Renal cortical epithelial cell (primary cell): ENCODE measurements around the gene NFE2L3. TPM values are rescaled to one million over a fixed set of nuclear protein-coding genes. Genes with fewer than 3 reads are reported as not detected.
"Not testable (repeated sequence)": the region's sequence is repeated elsewhere in the genome, so short reads cannot be mapped to it uniquely, and the experiment has no call there.

Experiments used
- DNase-seq: peaks from one replicate; pipeline ENCODE4 v3.0.0-alpha.2; 2011; ENCODE audit warnings: low read depth
- total RNA-seq: library from RNA; depleted of rRNA; stranded (reverse); fragments of >200 nt; gene quantifications from 2 replicates; pipeline ENCODE4 v1.2.3, GENCODE V29; 2014

NFE2L3 gene
- total RNA-seq, 1 donor from 2014 or later = 49.2 TPM

- DNase-seq = no peak
Observed at GRCh38 chr7:26168458-26169023, 16.5 kb downstream of the NFE2L3 start.

- no peak for DNase-seq
Observed at GRCh38 chr7:26169271-26169670, 17.3 kb downstream of the NFE2L3 start.

GRCh38 chr7:26170663-26171062, 18.7 kb downstream of the NFE2L3 start:
- no peak for DNase-seq

- no peak for DNase-seq
Observed at GRCh38 chr7:26171601-26172000, 19.6 kb downstream of the NFE2L3 start.

GRCh38 chr7:26172048-26172447, 20.1 kb downstream of the NFE2L3 start:
- no peak for DNase-seq

- DNase-seq = not testable (repeated sequence)
Observed at GRCh38 chr7:26175903-26176302, 23.9 kb downstream of the NFE2L3 start.

GRCh38 chr7:26176696-26177095, 24.7 kb downstream of the NFE2L3 start:
- not testable (repeated sequence) for DNase-seq

- DNase-seq = not testable (repeated sequence)
Observed at GRCh38 chr7:26177269-26177668, 25.3 kb downstream of the NFE2L3 start.

- no peak for DNase-seq
Observed at GRCh38 chr7:26178272-26178960, 26.4 kb downstream of the NFE2L3 start.

GRCh38 chr7:26179422-26179821, 27.4 kb downstream of the NFE2L3 start:
- DNase-seq = no peak

- DNase-seq = no peak
Observed at GRCh38 chr7:26179826-26180497, 28.0 kb downstream of the NFE2L3 start.

GRCh38 chr7:26180792-26181198, 28.8 kb downstream of the NFE2L3 start:
- no peak for DNase-seq

GRCh38 chr7:26181474-26182227, 29.7 kb downstream of the NFE2L3 start:
- DNase-seq = no peak

GRCh38 chr7:26182283-26182682, 30.3 kb downstream of the NFE2L3 start:
- no peak for DNase-seq

GRCh38 chr7:26182706-26183105, 30.7 kb downstream of the NFE2L3 start:
- DNase-seq = no peak

- DNase-seq = no peak
Observed at GRCh38 chr7:26183545-26184280, 31.7 kb downstream of the NFE2L3 start.

- not testable (repeated sequence) for DNase-seq
Observed at GRCh38 chr7:26184281-26185101, 32.5 kb downstream of the NFE2L3 start.

- DNase-seq = no peak
Observed at GRCh38 chr7:26185131-26185843, 33.3 kb downstream of the NFE2L3 start.

GRCh38 chr7:26185844-26186180, 33.8 kb downstream of the NFE2L3 start:
- no peak for DNase-seq
